Testis (tissue), 2 donors: ENCODE measurements around the gene KBTBD4.

Experiments used
- POLR2A ChIP-seq: fragments of 450-650 bp; IDR thresholded peaks from one replicate; pipeline ENCODE4 v1.6.1; 2017; ENCODE audit warnings: antibody characterized with exemption, mild to moderate bottlenecking, moderate library complexity
- TF ChIP-seq, protein P1 (sequence below), 3 experiments: fragments of 450-650 bp in 2 of 3; fragments of 200-600 bp in 1 of 3; sonication (generic) in 1 of 3; IDR thresholded peaks; one replicate each; pipeline ENCODE4 v1.5.1; 2016 to 2019; ENCODE audit warnings: antibody characterized with exemption in 3 of 3, mild to moderate bottlenecking in 2 of 3, moderate library complexity in 1 of 3

DNA sequence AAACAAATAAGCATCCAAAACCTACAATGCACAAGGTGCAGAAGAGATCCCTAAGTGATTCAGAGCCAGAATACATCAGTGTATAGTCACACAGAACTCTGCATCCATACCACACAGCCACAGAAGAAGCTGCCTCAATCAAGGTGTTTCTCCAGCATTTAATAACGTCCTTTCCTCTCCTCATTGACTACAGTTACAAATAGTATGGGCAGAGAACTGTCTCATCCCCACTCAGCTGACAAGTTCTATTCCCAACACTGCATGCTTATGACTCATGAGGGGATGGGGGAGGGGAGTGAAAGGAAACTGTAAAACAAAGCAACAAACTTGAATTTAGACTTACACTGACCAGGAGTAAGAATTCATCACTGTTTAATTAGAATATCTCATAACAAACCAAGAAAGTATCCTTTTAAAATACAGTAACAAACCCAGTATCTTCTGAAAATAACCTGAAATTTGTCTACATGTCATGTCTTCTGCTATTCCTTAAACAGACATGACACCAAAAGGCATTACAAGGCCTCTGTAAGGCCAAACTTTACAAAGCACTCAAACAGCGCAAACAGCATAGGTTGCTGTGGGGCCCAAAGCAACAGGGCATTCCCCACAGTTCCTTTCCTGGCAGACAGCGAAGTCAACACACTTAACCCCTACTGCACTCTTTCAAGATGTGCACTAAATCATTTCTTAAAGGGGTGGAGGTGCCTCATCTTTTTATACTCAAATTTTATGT is 55.1 kb downstream of the KBTBD4 start:
- TF ChIP-seq, protein P1, sequence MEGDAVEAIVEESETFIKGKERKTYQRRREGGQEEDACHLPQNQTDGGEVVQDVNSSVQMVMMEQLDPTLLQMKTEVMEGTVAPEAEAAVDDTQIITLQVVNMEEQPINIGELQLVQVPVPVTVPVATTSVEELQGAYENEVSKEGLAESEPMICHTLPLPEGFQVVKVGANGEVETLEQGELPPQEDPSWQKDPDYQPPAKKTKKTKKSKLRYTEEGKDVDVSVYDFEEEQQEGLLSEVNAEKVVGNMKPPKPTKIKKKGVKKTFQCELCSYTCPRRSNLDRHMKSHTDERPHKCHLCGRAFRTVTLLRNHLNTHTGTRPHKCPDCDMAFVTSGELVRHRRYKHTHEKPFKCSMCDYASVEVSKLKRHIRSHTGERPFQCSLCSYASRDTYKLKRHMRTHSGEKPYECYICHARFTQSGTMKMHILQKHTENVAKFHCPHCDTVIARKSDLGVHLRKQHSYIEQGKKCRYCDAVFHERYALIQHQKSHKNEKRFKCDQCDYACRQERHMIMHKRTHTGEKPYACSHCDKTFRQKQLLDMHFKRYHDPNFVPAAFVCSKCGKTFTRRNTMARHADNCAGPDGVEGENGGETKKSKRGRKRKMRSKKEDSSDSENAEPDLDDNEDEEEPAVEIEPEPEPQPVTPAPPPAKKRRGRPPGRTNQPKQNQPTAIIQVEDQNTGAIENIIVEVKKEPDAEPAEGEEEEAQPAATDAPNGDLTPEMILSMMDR (IDR thresholded peaks at IDR 0.05) = no peak
- TF ChIP-seq POLR2A = no peak
